NCI-H1092 (cell line): ENCODE data around the gene SLK.
A peak's percentile ranks its signal among the peaks of the same experiment; 100 is the strongest.

Experiments
- DNase-seq: peaks from one replicate; lab custom pipeline; 2025; lab: John Stamatoyannopoulos, UW

Gene SLK

DNA sequence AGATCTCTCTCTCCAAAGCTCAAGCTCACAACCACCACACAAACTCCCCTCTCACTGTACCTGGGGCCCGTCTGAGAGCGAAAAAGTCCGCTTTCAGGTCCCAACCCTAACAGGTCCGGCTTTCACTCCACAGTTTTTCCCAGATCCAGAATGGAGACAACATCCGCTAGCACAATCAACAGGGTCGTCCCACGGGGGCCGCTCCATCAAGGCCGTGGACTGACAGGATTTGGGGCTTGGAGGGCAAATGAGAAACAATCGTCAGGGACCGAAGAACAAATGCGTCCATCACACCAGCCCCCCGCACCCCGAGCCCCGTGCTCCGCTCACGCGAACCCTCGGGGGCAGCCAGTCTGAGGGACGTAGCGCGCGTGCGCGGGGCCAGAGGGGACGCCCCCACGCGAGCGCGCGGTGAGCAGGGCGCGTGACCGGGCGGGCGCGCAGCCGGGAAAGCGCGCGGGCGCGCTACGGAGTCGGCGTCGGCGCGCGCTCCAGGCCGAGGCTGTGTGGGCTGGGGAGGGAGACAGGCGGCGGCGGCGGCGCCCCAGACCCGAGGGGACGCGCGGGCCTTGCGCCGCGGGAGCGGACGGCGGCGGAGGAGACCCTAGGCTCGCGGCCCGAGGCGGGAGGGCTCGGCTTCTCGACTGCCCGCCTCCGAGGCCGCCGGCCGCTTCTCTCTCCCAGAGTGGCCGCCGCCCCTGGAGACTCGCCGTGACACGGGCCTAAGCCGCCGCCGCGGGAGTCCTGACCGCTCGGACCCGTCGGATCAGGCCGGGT, at the start of gene SLK:
Gene SLK (plus strand): TSS at position 470 of the 777 bp plus-strand sequence. CDS start 606 bp downstream, outside the sequence.
- DNase-seq = peak; percentile 47

GRCh38 chr10:103917302-103918052, 49.5 kb upstream of the SLK start:
- DNase-seq = no peak

- DNase-seq = peak; percentile 84
These were observed 48.7 kb upstream of the SLK start, which contains the start of gene STN1 for GRCh38 chr10:103918053-103918846. STN1 (minus strand) TSS chr10:103918184; CDS start chr10:103917594, 590 bp downstream.

DNA sequence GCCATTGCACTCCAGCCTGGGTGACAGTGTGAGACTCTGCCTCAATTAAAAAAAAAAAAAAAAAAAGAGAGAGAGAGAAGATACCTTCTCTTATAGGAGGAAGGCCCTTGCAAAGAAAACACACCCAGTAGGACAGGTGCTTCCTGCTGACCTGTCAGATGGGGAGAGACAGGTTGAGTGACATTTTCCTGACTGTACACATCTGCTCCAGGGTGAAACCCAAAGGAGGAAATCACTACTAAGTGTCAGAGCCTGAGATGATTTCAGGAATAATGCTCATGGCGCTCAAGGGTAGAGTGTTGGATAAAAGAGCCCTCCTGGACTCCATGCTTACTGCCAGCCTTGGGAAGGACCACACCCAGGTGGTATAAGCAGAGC, 47.3 kb upstream of the SLK start:
- no peak for DNase-seq

- no peak for DNase-seq
These were observed 45.7 kb upstream of the SLK start for GRCh38 chr10:103921248-103921647.

DNA sequence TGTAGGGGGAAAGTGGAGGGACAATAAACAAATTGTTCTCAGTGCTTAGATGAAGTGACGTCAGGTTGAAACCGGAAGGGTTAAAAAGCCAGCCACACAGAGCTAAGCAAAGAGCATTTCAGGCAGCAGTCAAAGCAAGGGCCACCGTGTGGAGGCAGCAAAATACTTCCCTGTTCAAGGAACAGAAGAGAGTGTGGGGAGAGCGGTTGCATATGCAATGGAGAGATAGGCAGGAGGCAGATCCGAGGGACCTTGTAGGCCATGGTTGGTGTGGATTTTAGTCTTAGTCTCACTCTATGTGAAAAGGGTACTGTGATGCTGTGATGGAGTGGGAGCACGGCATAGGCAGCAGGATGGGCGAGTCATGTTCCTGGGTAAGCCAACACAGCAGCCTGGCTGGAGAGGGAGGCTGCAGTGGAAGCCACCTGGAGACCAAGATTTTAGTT, 45.2 kb upstream of the SLK start:
- DNase-seq = no peak

DNA sequence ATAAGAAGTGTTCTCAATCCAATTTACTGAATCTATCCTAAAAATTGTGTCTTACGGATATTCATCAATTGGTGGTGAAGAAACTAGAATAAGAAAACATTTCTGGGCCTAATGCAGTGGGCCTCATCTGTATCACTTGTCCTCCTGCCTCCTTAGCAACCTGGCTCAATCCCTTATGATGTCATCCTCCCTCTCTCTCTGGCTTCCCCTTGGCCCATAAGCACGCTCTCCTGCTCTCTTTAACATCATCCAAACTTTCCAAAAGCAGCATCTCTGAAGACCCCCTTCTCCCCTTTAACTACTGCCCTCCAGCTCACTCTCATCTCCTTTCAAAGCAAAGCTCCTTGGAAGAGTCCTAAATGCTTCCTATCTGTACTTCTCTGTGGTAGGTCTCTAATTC, 44.3 kb upstream of the SLK start:
- DNase-seq = no peak

DNA sequence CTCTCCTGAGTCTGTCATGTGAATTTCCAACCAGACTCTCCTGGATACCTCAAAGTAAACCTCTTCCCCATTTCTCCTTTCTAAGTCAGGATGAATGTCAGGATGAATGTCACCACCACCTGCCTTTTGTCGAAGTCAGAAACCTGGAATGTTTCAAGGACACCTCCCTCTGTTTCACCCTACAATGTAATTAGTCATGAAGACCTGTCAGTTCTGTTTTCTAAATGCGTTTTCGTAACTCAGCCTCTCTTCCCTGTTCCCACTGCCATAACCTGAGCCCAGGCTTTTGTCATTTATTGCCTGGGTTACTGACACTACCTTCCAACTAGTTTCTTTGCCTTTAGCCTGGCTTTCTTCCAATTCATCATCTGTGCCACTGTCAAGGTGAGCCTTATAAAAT, 43.4 kb upstream of the SLK start:
- DNase-seq = no peak

DNA sequence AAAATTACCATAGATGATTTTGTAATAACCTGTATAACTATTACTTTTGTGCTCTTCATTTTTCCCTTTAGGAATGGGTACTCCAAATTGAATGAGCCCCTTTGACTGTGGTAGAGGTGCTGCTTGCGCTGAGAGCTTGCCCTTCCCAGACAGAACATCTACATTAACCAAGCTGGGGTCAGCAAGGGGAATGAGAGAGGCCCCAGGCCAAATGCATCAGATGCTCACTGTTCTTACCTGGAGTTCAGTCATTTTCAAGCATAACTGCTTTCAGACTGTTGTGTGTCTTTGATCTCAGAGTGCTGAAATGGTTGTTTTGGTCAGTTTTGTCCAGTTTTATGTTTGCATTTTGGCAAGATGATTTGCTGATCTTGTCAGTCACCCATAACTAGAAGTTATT, 41.3 kb upstream of the SLK start:
- no peak for DNase-seq

- no peak for DNase-seq
These were observed 40.1 kb upstream of the SLK start for GRCh38 chr10:103926722-103927319.

DNA sequence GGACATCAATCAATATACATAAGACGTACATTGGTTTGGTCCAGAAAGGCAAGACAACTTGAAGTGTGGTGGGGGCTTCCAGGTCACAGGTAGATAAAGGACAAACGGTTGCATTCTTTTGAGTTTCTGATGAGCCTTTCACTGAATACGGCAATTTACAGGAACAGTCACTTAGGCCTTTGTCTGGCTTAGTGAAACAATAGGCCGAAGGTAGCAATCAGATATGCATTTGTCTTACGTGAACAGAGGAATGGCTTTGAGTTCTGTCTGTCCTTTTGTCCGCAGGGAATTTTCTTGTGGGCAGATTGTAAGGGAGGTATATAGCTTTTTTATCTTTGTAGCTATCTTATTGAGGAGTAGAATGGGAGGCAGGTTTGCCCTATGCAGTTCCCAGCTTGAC, 38.2 kb upstream of the SLK start:
- no peak for DNase-seq

DNA sequence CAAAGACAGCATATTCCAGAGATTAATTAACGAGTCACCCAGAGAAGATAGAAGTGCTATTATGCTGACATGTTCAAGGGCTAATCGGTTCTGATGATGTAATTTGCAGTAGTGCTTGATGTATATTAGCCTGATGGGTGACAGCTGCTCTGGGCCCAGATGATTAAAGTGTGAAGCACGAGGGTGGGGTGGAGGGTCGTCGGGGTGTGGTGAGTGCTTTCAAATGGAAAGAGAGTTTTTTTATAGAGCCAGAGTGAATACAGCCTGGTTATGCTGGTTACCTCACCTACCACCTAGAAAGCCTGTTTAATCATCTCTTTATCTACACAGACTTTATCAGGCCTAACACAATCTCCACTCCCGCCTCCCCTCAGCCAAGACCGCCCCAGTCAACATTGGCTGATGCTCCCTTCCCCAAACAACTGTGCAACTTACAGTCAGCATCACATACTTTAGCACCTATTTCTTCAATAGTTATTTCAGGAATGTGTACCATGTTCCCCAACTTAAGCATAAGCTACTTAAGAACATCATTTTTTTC, 37.5 kb upstream of the SLK start:
- no peak for DNase-seq

GRCh38 chr10:103930449-103930848, 36.5 kb upstream of the SLK start:
- DNase-seq = no peak

- no peak for DNase-seq
These were observed 36.1 kb upstream of the SLK start for GRCh38 chr10:103930881-103931280.

DNA sequence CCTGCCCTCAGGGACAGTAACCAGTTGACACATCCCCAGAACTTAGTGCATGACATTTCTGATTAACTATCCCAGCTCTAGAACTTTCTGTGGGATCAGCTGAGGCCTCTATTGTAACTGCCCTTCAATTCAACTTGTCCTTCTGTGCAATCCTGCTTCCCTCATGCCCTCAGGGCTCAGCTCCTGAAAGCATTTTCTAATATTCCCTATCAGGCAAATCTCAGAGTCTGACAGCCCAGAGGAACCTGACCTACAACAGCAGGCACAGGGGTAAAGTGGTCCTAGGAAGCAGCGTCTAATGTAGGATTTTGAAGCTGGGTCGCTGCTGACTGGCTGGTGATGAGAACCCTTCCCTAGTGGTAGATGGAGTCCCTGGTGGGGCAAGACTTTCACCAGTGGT, 35.3 kb upstream of the SLK start:
- DNase-seq = no peak

DNA sequence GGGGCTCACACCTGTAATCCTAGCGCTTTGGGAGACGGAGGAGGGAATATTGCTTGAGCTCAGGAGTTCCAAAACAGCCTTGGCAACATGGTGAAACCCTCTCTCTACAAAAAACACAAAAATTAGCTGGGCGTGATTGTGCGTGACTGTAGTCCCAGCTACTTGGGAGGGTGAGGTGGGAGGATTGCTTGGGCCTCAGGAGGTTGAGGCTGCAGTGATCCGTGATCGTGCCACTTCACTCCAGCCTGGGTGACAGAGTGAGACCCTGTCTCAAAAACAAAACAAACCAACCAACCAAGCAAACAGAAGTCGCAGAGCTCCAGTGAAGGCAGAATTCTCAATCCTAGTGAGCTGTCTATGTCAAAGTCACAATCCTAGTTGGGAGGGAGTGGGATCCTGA, 34.7 kb upstream of the SLK start:
- DNase-seq = no peak

- no peak for DNase-seq
These were observed 34.0 kb upstream of the SLK start for GRCh38 chr10:103932971-103933370.

DNA sequence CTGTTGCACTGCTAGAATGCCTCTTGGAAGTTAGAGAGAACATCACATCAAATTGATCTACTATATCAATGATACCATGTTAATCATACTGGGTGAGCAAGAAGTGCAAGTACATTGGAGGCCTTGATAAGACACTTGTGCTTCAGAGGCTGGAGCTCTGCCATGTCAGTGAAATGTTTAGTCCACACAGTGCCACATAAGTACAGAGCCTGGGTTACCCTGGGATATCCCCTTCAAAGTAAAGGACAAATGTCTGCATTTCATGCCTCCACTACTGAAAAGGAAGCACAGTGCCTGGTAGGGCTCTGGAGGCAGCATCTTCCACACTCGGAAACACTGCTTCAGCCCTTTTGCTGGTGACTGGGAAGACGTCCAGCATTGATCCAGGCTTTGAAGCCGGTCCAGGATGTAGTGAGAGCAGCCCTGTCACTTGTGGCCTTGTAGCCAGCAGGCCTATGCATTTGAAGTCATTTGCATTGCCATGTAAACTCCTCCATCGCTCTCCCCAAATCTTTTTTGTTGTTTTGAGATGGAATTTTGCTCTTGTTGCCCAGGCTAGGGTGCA, 33.3 kb upstream of the SLK start:
- peak; percentile 4 for DNase-seq

GRCh38 chr10:103934308-103934707, 32.6 kb upstream of the SLK start:
- DNase-seq = no peak

- DNase-seq = no peak
These were observed 30.9 kb upstream of the SLK start for GRCh38 chr10:103936022-103936421.

GRCh38 chr10:103939522-103939921, 27.4 kb upstream of the SLK start:
- DNase-seq = no peak

GRCh38 chr10:103941801-103942200, 25.1 kb upstream of the SLK start:
- DNase-seq = no peak
